HepG2 (cell line): Measurements from ENCODE around the gene MACROD2. TPM values are rescaled to one million over a fixed set of nuclear protein-coding genes. Genes with fewer than 3 reads are reported as not detected.
A peak's percentile ranks its signal among the peaks of the same experiment; 100 is the strongest.

Experiments used
- DMAP1 ChIP-seq: IDR thresholded peaks from 2 replicates; pipeline ENCODE4 v1.6.1; 2016
- HNF4A ChIP-seq: sonication (generic); formaldehyde crosslinking; IDR thresholded peaks from 2 replicates; pipeline ENCODE4 v1.4.0; 2020; ENCODE audit warnings: missing genetic modification reagents
- HOXA5 ChIP-seq: sonication (generic); formaldehyde crosslinking; IDR thresholded peaks from 2 replicates; pipeline ENCODE4 v1.4.0; 2020; ENCODE audit warnings: missing genetic modification reagents
- JUND ChIP-seq: sonication (generic); formaldehyde crosslinking; IDR thresholded peaks from 2 replicates; pipeline ENCODE4 v1.8.0; 2022; ENCODE audit warnings: mild to moderate bottlenecking, missing genetic modification reagents
- KMT2B ChIP-seq: IDR thresholded peaks from 2 replicates; pipeline ENCODE4 v1.6.1; 2016; ENCODE audit warnings: missing genetic modification reagents, missing compliant biosample characterization
- LCORL ChIP-seq, 2 experiments: fragments of 450-650 bp in 1 of 2; sonication (generic) in 1 of 2; formaldehyde crosslinking in 1 of 2; IDR thresholded peaks; 2 replicates each; pipeline versions ENCODE4 v1.5.0 to v1.6.1; 2017 to 2020; ENCODE audit warnings: antibody characterized with exemption in 1 of 2, missing genetic modification reagents in 1 of 2
- MEIS1 ChIP-seq: sonication (generic); formaldehyde crosslinking; IDR thresholded peaks from 2 replicates; pipeline ENCODE4 v1.9.0; 2021; ENCODE audit warnings: mild to moderate bottlenecking, missing genetic modification reagents, moderate library complexity, borderline replicate concordance
- PHF5A ChIP-seq: IDR thresholded peaks from one replicate; pipeline ENCODE4 v1.6.1; 2018; ENCODE audit warnings: low read depth, missing genetic modification reagents; ENCODE audit not compliant: unreplicated experiment
- POLR2A ChIP-seq, 2 experiments: IDR thresholded peaks; 2 replicates each; pipeline ENCODE4 v1.6.1; 2011; ENCODE audit warnings: low read depth in 2 of 2, low read length in 2 of 2, mild to moderate bottlenecking in 1 of 2, moderate library complexity in 1 of 2; ENCODE audit not compliant: insufficient read depth in 1 of 2
- RAD51 ChIP-seq: fragments of 450-650 bp; IDR thresholded peaks from 2 replicates; pipeline ENCODE4 v1.6.1; 2016; ENCODE audit warnings: borderline replicate concordance
- RBM22 ChIP-seq: fragments of 200-400 bp; formaldehyde crosslinking; optimal IDR thresholded peaks from 2 replicates; pipeline ENCODE3; 2017; ENCODE audit warnings: mild to moderate bottlenecking, low read length, moderate library complexity
- SIX1 ChIP-seq: sonication (generic); formaldehyde crosslinking; IDR thresholded peaks from 2 replicates; pipeline ENCODE4 v1.4.0; 2020; ENCODE audit warnings: missing genetic modification reagents, borderline replicate concordance
- TOPORS ChIP-seq: sonication (generic); formaldehyde crosslinking; IDR thresholded peaks from 2 replicates; pipeline ENCODE4 v1.8.0; 2023; ENCODE audit warnings: mild to moderate bottlenecking, missing genetic modification reagents
- ZBTB21 ChIP-seq: sonication (generic); formaldehyde crosslinking; IDR thresholded peaks from 2 replicates; pipeline ENCODE4 v1.4.0; 2020; ENCODE audit warnings: missing genetic modification reagents
- ZKSCAN1 ChIP-seq: fragments of 150-350 bp; IDR thresholded peaks from 2 replicates; pipeline ENCODE4 v1.6.1; 2014; ENCODE audit warnings: low read length
- ZMAT3 ChIP-seq: sonication (generic); formaldehyde crosslinking; conservative IDR thresholded peaks from 2 replicates; pipeline ENCODE4 v1.7.0; 2021; ENCODE audit warnings: missing genetic modification reagents
- ZNF564 ChIP-seq: sonication (generic); formaldehyde crosslinking; IDR thresholded peaks from 2 replicates; pipeline ENCODE4 v1.8.1; 2023; ENCODE audit warnings: mild to moderate bottlenecking, missing genetic modification reagents
- ZNF713 ChIP-seq: sonication (generic); formaldehyde crosslinking; IDR thresholded peaks from 2 replicates; pipeline ENCODE4 v1.4.0; 2020; ENCODE audit warnings: mild to moderate bottlenecking, missing genetic modification reagents
- ZNF761 ChIP-seq: sonication (generic); formaldehyde crosslinking; conservative IDR thresholded peaks from 2 replicates; pipeline ENCODE4 v1.4.0; 2020; ENCODE audit warnings: mild to moderate bottlenecking, missing genetic modification reagents
- ZNF788 ChIP-seq: sonication (generic); formaldehyde crosslinking; IDR thresholded peaks from 2 replicates; pipeline ENCODE4 v1.5.0; 2020; ENCODE audit warnings: mild to moderate bottlenecking, missing genetic modification reagents, borderline replicate concordance
- ZZZ3 ChIP-seq: sonication (generic); formaldehyde crosslinking; IDR thresholded peaks from 2 replicates; pipeline ENCODE4 v1.4.0; 2020; ENCODE audit warnings: missing genetic modification reagents, mild to moderate bottlenecking, borderline replicate concordance
- polyA plus RNA-seq, 8 experiments: library from polyadenylated mRNA; depleted of rRNA in 3 of 8; stranded (reverse) in 7 of 8; unstranded in 1 of 8; fragments of >200 nt; fragmentation: Illumina TruSeq in 4 of 8; extraction: Trizol in 4 of 8; gene quantifications; 2 replicates each; pipeline versions ENCODE4 v1.2.1 to v1.2.3, GENCODE V29; 2011 to 2016; ENCODE audit warnings: low read depth in 4 of 8, missing spikeins in 1 of 8, mixed read lengths in 1 of 8; ENCODE audit not compliant: insufficient read depth in 1 of 8
- total RNA-seq, 5 experiments: library from RNA; depleted of rRNA; stranded (reverse); fragments of >200 nt; fragmentation: Illumina TruSeq; extraction: Trizol; gene quantifications; 2 replicates each; pipeline ENCODE4 v1.2.3, GENCODE V29; 2016; ENCODE audit warnings: low read depth in 1 of 5
- TF ChIP-seq, protein P1 (sequence below): sonication (generic); formaldehyde crosslinking; conservative IDR thresholded peaks from 2 replicates; pipeline ENCODE4 v1.4.0; 2020; ENCODE audit warnings: mild to moderate bottlenecking, missing genetic modification reagents, moderate library complexity
- TF ChIP-seq, protein P2 (sequence below): sonication (generic); formaldehyde crosslinking; IDR thresholded peaks from 2 replicates; pipeline ENCODE4 v1.4.0; 2020; ENCODE audit warnings: missing genetic modification reagents
- TF ChIP-seq, protein P3 (sequence below): sonication (generic); formaldehyde crosslinking; IDR thresholded peaks from 2 replicates; pipeline ENCODE4 v1.4.0; 2020; ENCODE audit warnings: missing genetic modification reagents

Gene MACROD2
- total and polyA plus RNA-seq, 2 of the 13 experiments (the other 11 are each of a cell fraction or from before 2014, with no cell fraction given) = 0.13 to 0.51 TPM

DNA sequence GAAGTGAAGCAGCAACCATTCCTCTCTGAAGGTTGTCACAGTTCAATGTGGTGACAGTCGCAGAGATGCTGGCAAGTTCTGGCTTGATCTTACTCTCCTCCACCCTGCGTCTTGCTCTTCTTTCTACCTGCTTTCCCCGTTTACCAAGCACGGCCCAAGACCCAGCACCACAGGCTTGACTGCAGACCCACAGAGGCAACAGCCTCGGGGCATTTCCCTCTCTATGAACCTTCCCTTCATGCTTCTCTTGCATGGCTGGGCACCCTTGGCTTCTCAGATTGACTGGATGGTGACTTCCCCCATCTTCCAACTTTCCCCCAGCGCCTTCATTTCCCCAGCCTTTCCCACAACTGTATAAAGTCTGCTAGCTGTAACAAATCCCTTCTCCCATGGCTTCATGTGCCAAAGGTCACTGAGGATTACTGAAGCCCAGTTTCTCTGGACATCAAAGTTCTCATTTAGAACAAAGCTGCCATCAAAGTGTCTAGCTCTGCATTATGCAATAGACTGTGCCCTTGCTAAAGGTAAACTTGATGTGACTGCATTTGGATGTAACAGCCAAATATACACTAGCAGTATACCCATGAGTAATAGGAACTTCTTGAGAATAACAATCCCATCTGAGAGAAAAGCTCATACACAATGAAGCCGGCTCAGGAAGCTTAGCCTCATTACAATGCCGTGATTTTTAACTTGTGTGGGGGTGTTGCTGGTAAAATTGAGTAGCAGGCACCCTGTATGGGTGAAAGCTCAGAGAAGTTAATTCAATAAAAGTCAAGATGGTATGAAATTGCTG is 1065.1 kb downstream of the MACROD2 start (continued):
- TF ChIP-seq, protein P1, sequence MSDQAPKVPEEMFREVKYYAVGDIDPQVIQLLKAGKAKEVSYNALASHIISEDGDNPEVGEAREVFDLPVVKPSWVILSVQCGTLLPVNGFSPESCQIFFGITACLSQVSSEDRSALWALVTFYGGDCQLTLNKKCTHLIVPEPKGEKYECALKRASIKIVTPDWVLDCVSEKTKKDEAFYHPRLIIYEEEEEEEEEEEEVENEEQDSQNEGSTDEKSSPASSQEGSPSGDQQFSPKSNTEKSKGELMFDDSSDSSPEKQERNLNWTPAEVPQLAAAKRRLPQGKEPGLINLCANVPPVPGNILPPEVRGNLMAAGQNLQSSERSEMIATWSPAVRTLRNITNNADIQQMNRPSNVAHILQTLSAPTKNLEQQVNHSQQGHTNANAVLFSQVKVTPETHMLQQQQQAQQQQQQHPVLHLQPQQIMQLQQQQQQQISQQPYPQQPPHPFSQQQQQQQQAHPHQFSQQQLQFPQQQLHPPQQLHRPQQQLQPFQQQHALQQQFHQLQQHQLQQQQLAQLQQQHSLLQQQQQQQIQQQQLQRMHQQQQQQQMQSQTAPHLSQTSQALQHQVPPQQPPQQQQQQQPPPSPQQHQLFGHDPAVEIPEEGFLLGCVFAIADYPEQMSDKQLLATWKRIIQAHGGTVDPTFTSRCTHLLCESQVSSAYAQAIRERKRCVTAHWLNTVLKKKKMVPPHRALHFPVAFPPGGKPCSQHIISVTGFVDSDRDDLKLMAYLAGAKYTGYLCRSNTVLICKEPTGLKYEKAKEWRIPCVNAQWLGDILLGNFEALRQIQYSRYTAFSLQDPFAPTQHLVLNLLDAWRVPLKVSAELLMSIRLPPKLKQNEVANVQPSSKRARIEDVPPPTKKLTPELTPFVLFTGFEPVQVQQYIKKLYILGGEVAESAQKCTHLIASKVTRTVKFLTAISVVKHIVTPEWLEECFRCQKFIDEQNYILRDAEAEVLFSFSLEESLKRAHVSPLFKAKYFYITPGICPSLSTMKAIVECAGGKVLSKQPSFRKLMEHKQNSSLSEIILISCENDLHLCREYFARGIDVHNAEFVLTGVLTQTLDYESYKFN (CRISPR knock-in tag) = peak; percentile 98
- TF ChIP-seq, protein P2, sequence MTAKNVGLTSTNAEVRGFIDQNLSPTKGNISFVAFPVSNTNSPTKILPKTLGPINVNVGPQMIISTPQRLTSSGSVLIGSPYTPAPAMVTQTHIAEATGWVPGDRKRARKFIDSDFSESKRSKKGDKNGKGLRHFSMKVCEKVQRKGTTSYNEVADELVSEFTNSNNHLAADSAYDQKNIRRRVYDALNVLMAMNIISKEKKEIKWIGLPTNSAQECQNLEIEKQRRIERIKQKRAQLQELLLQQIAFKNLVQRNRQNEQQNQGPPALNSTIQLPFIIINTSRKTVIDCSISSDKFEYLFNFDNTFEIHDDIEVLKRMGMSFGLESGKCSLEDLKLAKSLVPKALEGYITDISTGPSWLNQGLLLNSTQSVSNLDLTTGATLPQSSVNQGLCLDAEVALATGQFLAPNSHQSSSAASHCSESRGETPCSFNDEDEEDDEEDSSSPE (CRISPR knock-in tag) = peak; percentile 22; the same call in 1 of the 2 replicates
- TF ChIP-seq ZBTB21 = peak; percentile 73; the same call in 1 of the 2 replicates
- TF ChIP-seq ZMAT3 (CRISPR knock-in tag) = no peak; the same call in 1 of the 2 replicates
- peak; percentile 81; the same call in 1 of the 2 replicates for TF ChIP-seq ZNF788 (CRISPR knock-in tag)
- TF ChIP-seq ZNF564 (CRISPR knock-in tag) = peak; percentile 98
- TF ChIP-seq LCORL (IDR thresholded peaks at IDR 0.05) = peak; percentile 76; the same call in 1 of the 2 replicates
- TF ChIP-seq LCORL (CRISPR knock-in tag; IDR thresholded peaks at IDR 0.05) = peak; percentile 87
- TF ChIP-seq HNF4A (CRISPR knock-in tag) = peak; percentile 99
- no peak for TF ChIP-seq POLR2A (IDR thresholded peaks at IDR 0.05; ENCODE audit: insufficient read depth in 1 of 2, low read depth in 2 of 2, low read length in 2 of 2)
- TF ChIP-seq SIX1 (CRISPR knock-in tag) = peak; percentile 94
- peak; percentile 80 for TF ChIP-seq ZKSCAN1
- no peak for TF ChIP-seq RAD51
- TF ChIP-seq ZZZ3 = no peak
- no peak for TF ChIP-seq ZNF713
- TF ChIP-seq, protein P3, sequence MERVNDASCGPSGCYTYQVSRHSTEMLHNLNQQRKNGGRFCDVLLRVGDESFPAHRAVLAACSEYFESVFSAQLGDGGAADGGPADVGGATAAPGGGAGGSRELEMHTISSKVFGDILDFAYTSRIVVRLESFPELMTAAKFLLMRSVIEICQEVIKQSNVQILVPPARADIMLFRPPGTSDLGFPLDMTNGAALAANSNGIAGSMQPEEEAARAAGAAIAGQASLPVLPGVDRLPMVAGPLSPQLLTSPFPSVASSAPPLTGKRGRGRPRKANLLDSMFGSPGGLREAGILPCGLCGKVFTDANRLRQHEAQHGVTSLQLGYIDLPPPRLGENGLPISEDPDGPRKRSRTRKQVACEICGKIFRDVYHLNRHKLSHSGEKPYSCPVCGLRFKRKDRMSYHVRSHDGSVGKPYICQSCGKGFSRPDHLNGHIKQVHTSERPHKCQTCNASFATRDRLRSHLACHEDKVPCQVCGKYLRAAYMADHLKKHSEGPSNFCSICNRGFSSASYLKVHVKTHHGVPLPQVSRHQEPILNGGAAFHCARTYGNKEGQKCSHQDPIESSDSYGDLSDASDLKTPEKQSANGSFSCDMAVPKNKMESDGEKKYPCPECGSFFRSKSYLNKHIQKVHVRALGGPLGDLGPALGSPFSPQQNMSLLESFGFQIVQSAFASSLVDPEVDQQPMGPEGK = peak; percentile 76
- TF ChIP-seq DMAP1 (CRISPR knock-in tag) = peak; percentile 77
- peak; percentile 55; the same call in 1 of the 2 replicates for TF ChIP-seq KMT2B (CRISPR knock-in tag)
- peak; percentile 90; the same call in 1 of the 2 replicates for TF ChIP-seq HOXA5 (CRISPR knock-in tag)
- TF ChIP-seq RBM22 = no peak
- TF ChIP-seq ZNF761 (CRISPR knock-in tag) = no peak
- TF ChIP-seq PHF5A (CRISPR knock-in tag) = peak; percentile 97
- peak; percentile 57; the same call in 1 of the 2 replicates for TF ChIP-seq JUND (CRISPR knock-in tag)
- TF ChIP-seq MEIS1 (CRISPR knock-in tag) = no peak; the same call in 1 of the 2 replicates
- TF ChIP-seq TOPORS (CRISPR knock-in tag) = peak; percentile 88
